Nucleus accumbens (tissue), 56 donors: ENCODE data around the gene PIAS4.
A peak's percentile ranks its signal among the peaks of the same experiment; 100 is the strongest.

Experiments
- DNase-seq, 56 donors: peaks; one replicate each; lab custom pipeline; 2025; lab: John Stamatoyannopoulos, UW

PIAS4 gene

GRCh38 chr19:4036576-4037300 lies 29.2 kb downstream of the PIAS4 start:
- no peak for DNase-seq

GRCh38 chr19:4037301-4037949 lies 29.9 kb downstream of the PIAS4 start:
- DNase-seq = no peak

- DNase-seq = no peak
Measured at GRCh38 chr19:4038057-4038456, 30.5 kb downstream of the PIAS4 start.

DNA sequence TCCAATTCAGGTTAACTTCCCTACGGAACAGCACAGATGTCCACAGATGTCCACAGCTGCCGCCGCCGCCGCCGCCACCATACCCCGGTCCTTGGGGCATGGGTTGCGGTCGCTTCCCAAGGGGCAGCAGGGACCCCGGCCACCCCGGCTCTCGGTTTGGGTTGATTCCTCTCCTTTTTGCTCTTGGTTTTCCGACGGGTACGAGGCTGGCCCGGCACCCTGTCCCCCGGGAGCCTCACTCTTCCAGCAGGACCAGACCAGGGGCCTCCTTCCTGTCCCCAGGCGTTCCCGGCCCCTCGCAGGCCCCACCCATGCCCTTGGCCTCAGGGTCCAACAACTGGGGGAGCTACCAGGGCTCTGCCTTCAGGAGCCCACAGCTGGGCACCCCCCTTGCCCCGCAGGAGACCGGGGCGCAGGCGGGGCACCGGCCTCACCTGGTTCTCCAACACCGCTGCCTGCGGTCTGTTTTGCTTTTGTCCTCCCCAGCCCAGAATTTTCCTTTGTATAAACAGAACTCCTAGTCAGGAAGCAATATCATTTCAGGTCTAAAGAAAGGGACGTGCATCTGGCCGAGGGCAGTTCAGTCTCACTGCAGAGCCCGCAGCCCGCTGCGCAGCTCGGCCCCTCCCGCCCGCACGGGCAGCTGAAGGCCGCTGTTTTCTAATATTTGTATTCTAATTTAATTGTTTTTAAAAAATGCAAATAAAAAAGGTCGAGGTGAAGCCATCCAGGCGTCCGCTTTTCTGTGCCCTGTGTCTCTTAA lies 31.3 kb downstream of the PIAS4 start:
- DNase-seq = no peak

- no peak for DNase-seq
Measured at GRCh38 chr19:4042064-4042730, 34.7 kb downstream of the PIAS4 start.

DNA sequence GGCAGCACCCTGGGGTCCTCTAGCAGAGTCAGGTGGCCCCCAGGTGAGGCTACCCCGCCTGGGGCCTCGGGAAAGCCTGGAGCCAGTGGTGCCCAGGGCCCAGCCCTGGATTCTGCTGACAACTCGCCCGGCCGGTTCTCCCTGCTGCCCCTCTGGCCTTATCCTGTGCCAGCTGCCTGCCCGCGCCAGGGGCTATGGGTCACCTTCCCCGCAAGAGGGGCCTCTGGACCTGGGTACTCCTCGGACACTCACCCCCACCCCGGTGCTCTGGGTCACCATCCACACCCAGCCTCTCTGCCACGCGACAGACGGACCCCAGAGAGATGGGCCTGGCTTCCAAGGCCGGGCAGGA lies 35.2 kb downstream of the PIAS4 start:
- no peak for DNase-seq

GRCh38 chr19:4043401-4043800 lies 35.9 kb downstream of the PIAS4 start:
- no peak for DNase-seq

- DNase-seq = no peak
Measured at GRCh38 chr19:4043966-4044715, 36.6 kb downstream of the PIAS4 start.

DNA sequence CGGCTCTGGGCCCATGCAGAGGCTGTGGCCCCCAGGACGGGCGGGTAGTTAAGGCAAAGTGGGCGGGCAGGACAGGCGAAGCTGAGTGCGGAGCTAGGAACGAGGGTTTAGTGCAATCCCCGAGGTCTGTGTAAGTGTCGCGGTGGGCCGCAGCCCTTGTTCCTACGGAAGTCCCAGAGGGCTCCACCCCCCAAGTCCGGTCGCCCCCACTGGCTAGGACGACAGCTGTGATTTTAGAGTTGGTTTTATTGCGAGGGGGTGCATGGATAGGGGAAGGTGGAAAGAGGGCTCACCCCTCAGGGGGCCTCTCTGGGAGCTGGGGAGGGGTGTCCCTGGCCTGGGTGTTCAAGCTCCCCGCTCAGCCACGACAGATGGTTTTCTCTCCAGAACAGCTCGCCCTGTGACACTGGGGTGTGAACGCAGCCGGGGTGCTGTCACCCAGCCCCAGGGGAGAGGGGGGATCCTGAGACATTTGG lies 37.5 kb downstream of the PIAS4 start:
- DNase-seq = no peak

DNA sequence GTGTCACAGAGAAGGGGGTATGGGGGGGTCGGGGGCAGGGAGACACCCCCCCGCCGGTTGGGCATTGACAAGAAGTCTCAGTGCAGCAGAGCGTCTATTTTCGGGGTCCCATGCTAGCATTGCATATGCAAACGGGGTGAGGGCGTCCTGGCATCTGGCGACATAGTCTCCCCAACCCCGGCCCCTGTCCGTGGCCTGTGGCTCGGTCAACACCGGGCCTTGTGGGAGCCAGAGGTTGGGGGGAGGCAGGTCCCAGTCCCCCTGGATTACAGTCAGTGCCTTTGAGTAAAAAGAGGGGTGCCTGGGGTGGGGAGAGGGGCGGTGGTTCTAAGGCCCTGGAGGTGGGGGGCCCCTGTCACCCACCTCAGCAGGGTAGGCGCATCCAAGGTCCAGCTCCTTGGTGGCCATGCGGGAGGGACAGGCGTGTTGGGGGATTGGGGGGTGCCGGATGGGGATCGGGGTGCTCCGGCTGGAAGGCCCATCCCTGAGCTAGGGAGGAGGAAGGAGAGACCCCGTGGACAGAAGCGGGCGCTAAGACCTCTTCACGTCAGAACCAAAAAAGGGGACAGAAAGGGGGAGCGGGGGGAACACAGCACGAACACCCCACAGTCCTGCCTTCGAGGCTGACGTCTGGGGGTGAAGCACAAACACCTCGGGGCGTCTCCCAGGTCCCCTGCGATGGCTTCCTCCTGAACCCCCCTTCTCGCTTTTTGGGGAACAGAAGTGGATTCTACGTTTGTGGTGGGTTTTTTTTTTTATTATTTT lies 38.2 kb downstream of the PIAS4 start:
- DNase-seq = no peak

DNA sequence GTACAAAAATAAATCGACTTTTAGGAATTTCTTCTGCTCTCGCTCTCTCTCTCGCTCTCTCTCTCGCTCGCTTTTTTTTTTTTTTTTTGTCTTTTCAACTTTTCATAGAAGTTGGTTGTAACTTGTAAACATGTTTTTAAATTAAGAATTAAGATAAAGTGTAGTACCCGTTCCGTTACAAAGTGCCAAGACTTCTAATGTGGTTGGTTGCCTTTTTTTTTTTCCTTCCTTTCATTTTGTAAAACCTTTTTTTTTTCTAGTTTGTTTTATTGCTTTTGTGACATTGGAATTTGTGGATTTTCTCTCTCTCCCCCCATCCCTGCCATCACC lies 38.8 kb downstream of the PIAS4 start:
- DNase-seq = no peak

DNA sequence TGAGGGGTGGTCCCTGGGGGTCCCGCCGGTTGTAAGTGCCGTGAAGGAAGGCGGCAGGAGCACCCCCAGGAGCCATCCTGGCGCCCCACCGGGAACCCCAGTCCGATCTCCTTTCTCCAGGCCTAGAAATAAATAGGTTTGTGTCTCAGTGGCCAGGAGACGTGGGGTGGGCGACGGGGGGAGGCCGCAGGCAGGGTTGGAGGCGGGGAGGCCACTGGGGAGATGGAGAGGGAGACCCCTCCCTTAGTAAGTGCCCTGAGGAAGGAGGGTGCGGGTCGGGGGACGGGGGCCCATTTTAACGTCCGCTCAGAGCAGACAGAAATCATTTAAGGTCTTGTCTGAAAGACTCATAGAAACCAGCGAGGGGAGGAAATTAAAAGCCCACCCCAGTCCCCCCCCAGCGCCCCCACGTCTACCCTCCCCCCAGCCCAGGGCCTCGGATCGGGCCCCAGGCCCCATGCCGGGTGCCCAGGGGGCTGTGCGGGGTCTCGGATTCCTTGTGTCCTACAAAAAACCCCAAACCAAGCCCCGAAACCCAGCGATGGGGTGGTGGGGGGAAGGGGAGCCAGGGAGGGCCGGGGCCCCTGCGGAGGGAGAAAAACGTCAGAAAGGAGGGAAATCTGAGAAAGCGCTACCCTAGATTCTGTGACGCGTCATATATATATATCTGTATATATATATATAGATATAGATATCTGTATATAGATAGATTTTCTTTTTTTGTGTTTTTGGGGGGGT lies 39.6 kb downstream of the PIAS4 start:
- no peak for DNase-seq

DNA sequence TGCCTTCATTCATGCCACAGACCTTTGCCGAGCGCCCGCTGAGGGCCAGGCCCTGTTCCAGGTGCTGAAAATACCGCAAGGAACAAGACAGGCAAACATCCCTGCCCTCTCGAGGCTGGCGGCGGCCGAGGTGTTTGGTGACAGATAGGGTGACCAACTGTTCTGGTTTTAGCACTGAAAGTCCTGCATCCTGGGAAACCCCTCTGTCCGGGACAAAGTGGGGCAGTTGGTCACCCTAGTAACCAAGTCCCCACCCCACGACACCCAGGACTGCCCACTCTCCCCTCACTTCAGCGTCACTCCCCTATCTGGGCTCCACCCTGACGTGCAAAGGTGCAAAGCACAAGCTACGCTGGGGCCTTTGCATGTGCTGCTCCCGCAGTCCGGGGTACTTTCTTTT lies 41.9 kb downstream of the PIAS4 start:
- no peak for DNase-seq

GRCh38 chr19:4051175-4052101 lies 43.9 kb downstream of the PIAS4 start:
- no peak for DNase-seq

- DNase-seq = peak in 33 of 56 donors; percentile 4 to 82 (median 35)
Measured at GRCh38 chr19:4052114-4052992, 44.8 kb downstream of the PIAS4 start.

GRCh38 chr19:4052993-4053422 lies 45.5 kb downstream of the PIAS4 start:
- no peak for DNase-seq
